Stimulated activated CD8-positive, alpha-beta memory T cell treated with anti-CD3 and anti-CD28 coated beads, Interleukin-12 subunit alpha, Interleukin-12 subunit beta, amount 100 ng/mL, for 4 hours (primary cell): ENCODE results near the gene XPO5.
"Not testable (repeated sequence)": the region's sequence is repeated elsewhere in the genome, so short reads cannot be mapped to it uniquely, and the experiment has no call there.

Experiments
- DNase-seq: peaks from one replicate; pipeline ENCODE4 v3.0.0-alpha.2; 2020; ENCODE audit warnings: low read depth

Gene XPO5

GRCh38 chr6:43584892-43585570 is 9.2 kb upstream of the XPO5 start:
- DNase-seq, result no peak

DNA sequence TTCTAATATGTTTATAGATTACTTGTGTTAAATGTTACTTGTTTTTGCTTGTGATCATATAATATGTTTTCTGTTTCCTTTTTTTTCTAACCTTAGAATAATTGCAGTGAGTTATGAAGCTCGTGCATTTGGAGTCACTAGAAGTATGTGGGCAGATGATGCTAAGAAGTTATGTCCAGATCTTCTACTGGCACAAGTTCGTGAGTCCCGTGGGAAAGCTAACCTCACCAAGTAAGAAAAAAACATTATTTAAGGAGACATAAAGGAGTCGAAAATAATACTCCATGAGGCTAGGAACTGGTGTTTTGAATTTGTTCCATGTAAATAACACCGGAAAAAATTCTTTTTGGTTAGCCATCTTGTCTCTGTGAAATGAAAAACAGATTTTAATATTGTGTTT is 7.1 kb upstream of the XPO5 start:
- DNase-seq, result no peak

DNA sequence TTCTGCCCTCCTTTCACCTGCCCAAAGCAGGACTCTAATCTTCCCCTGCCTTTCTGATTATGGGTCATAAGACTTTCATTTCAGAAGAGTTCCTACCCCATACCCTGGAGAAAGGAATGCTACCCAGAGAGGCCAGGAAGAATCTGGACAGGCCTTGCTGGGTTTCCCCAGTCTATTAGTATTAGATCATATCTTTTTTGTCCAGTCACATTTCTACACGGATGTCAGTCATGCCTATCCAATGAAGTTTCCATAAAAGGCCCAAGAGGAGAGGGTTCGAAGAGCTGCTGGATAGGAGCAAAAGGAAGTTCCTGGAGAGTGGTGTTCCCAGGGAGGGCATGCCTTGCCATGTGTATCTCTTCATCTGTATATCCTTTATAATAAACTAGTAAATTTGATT is 3.3 kb upstream of the XPO5 start:
- no peak for DNase-seq

GRCh38 chr6:43578748-43579147 is 2.9 kb upstream of the XPO5 start:
- no peak for DNase-seq

GRCh38 chr6:43575105-43575771 is 600 bp downstream of the XPO5 start:
- DNase-seq, result no peak

DNA sequence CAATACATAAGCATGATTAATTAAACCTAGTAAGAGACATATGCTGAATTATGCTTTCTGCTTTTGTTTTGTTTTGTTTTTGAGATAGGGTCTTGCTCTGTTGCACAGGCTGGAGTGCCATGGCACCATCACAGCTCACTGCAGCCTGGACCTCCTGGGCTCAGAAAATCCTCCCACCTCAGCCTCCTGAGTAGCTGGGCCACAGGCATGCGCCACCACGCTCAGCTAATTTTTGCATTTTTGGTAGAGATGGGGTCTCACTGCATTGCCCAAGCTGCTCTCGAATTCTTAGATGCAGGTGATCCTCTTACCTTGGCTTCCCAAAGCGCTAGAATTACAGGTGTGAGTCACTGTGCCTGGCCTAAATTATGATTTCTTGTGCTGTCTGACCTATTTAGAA is 3.8 kb downstream of the XPO5 start:
- no peak for DNase-seq

- no peak for DNase-seq
Measured at GRCh38 chr6:43570876-43571441, 4.9 kb downstream of the XPO5 start.

DNA sequence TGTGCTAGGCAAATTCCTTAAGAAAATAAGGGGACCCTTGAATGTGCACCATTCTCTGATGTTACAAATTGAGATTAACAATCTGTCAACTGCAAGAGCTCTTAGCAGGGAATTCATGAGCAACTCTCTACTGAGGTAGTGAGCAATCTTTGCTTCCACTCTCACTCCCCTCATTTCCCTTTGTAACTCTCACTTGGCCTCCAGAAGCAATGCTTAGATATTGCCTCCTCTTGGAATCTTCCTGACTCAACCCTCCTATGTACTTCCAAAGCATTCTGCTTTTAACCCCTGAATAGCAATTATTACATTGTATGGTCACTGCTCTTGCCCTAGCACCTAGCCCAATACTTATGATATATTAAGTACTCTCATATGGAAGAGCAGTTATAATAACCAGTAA is 16.5 kb downstream of the XPO5 start:
- DNase-seq, result no peak

DNA sequence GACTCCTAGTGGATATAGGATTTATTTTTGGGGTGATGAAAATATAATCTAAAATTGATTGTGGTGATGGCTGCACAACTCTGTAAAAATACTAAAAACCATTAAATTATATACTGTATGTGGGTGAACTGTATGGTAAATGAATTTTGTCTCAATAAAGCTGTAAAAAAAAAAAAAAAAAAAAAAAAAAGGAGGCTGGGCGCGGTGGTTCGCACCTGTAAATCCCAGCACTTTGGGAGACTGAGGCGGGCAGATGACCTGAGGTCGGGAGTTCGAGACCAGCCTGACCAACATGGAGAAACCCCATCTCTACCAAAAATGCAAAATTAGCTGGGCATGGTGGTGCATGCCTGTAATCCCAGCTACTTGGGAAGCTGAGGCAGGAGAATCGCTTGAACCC is 18.2 kb downstream of the XPO5 start:
- not testable (repeated sequence) for DNase-seq

DNA sequence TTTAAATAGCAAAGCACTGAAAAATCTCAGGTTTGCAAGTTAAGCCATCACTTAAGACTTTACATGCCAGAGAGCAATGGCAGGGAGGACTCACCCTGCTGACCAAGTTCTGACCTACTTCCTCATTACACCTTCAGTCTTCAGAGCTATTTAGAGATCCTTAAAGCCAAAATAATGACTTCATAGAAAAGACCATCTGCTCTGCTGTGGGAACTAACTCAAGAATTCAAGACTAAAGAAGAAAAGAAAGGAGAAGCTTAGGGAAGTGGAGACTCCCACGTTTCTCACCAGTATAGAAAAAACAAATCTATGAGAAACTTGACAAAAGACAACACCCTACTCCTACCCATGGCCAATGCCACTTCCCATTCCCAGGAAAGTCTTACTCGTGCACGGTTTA is 28.6 kb downstream of the XPO5 start:
- no peak for DNase-seq

DNA sequence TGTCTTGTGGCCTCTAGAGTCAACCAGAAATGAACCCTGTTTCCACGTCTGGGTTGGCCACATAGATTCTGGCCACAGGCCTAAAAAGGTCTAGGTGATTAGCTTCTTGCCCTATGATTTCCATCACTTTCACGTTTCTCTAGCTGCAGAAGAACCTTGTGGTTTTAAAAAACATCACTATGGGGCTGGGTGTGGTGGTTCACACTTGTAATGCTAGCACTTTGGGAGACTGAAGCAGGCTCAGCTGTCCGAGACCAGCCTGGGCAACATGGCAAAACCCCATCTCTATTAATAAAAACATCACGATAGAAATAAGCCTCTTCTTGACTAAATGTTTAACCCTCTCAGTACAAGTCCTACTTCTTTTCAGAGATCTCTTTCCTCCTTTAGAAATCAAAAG is 31.4 kb downstream of the XPO5 start:
- DNase-seq, result no peak

DNA sequence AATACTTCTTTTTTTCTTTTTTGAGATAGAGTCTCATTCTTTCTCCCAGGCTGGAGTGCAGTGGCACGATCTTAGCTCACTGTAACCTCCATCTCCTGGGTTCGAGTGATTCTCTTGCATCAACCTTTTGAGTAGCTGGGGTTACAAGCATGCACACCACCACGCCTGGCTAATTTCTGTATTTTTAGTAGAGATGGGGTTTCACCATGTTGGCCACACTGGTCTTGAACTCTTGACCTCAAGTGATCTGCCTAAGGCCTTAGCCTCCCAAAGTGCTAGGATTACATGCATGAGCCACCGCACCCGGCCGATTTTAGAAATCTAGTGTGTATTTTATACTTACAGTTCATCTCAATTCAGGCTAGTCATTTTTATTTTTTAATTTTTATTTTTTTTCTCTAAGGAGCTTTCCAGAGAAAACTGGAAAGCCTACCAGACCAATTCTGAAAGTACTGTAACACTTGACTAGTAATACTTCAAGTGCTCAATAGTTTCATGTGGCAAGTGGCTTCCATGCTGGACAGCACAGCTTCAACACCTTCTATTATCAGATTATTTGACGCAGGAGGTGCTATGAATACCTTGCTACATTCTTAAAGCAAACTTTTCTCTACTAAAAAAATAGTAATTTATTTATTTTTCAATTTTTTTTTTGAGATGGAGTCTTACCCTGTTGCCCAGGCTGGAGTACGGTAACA is 33.9 kb downstream of the XPO5 start:
- no peak for DNase-seq

DNA sequence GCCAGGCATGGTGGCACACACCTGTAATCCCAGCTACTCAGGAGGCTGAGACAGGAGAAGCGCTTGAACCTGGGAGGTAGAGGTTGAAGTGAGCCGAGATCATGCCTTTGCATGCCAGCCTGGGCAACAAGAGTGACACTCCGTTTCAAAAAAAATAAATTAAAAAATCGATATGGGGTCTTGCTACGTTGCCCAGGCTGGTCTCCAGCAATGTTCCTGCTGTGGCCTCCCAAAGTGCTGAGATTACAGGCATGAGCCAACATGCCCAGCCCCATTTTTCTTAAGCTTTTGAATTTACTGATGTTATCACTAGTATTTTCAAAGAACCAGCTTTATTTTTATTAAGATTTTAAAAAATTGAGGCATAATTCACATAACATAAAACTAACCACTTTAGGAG is 35.3 kb downstream of the XPO5 start:
- no peak for DNase-seq

DNA sequence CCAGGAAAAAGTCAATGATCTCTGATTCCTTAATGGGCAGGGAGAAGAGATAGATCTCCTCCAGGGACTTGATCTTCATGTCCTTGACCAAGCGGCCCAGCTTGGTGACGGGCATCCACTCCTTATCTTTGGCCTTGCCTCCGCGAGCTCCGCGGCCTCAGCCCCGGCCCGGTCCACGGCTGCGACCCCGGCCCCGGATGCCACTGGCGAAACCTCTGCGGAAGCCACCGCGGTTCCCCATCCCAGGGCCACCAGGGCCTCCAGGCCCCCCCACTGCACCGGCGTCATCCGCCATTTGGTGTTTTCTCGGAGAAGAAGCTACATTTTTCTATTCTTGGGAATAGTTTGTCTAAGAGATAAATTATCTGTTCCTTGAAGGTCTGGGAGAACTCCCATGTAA is 36.4 kb downstream of the XPO5 start:
- DNase-seq, result not testable (repeated sequence)

GRCh38 chr6:43538986-43539385 is 36.9 kb downstream of the XPO5 start:
- DNase-seq, result not testable (repeated sequence)

DNA sequence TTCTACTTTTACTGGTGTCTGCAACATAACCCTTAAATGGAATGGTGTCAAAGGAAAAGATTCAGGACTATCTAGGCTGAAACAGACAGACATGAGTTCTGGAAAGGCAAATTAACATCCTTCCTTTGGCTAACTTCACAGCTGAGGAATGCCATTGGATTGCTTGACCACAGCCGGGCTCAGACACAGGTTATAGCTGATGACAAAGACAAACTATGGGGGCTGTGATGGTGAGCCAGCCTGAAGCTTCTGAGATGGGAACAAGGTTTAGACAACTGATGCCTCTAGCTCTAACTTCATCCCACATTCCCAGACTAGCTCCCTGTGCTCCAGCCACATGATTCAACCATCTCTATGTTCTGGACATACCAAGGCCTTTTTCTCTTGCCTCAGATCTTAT is 43.6 kb downstream of the XPO5 start:
- no peak for DNase-seq

GRCh38 chr6:43524483-43524961 is 51.3 kb downstream of the XPO5 start:
- no peak for DNase-seq

DNA sequence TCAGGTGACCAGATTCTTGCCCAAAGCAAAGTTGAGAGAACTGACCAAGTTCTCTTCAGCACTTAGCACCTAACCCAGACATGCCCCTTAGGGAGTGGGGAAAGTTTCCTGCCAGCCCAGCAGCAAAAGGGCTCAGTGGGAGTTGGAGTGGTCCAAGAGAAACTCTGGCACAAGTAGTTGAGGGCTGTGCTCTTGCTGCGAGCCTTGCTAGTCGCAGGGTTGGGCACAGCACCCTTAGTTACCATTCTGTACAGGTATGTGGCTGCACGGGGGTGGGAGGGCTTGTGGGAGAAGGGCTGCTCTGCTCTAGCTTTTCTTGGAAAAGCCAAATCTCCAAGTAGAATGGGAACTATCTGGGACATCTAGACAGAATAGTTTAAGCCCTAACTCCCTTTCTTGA is 52.6 kb downstream of the XPO5 start:
- DNase-seq, result no peak

DNA sequence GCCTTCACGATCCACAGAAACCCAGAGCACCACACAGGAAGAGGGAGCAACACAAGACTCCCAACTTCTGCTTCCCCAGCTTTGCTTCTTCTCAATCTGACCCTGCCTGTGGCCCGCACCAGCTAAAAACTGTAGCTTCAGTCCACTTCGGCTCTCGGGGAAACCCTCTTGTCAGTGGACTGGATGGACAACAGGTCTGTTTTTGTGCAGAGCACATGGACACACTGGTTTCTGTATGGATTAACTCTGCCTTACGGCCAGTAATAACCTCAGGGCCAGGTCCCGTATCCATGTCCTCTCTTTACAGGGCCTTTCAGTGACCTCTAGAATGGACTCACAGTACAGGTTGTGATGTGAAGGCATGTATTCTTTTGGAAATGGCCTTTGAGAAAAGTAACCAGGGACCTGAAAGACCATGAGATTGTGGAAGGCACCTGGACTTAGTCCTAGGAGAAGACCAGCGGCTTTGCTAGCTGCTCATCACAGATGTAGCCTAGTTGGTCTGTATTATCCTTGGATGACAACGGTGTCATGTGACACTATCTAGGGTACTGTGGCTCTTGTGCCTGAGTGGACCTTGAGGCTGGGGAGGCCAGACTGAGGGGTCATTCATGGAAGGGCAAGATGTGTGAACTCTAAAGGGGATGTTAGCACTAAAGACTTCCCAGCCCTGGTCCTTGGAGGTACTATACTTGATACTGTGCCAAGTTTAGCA is 53.1 kb downstream of the XPO5 start:
- DNase-seq, result no peak

DNA sequence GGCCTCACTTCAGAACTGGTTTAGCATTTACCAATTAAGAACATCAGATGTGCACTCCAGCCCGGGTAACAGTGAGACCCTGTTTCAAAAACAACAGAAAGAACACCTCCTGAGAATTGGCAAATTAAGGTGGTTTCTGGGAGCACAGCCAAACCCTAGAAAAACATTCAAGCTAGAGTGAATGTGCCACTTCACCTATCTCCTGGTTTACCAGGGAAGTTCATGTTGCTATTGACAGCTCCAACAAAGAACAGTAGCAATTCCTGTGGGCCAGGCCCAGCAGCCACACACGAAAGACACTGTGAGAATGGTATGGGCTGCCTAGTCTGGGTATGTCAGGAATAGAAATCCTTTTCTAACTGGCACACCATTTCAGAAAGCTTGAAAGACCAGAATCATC is 54.0 kb downstream of the XPO5 start:
- DNase-seq, result no peak

- DNase-seq, result no peak
Measured at GRCh38 chr6:43520097-43520496, 55.7 kb downstream of the XPO5 start.
